Endothelial cell of umbilical vein (primary cell): ENCODE data around the gene KCNIP1.

Source experiments
- MYC ChIP-seq: IDR thresholded peaks from one replicate; pipeline ENCODE4 v1.6.1; 2011; ENCODE audit warnings: mild to moderate bottlenecking, low read depth, low read length
- TF ChIP-seq, protein P1 (sequence below): IDR thresholded peaks from 2 replicates; pipeline ENCODE4 v1.6.1; 2011; ENCODE audit not compliant: insufficient read depth, insufficient read length
- TF ChIP-seq, protein P2 (sequence below), 2 donors: IDR thresholded peaks; 1 replicate in 1 of 2; 2 replicates in 1 of 2; pipeline ENCODE4 v1.5.1; 2011; ENCODE audit warnings: low read length in 2 of 2, mild to moderate bottlenecking in 2 of 2, moderate library complexity in 2 of 2, control low read depth in 1 of 2, inconsistent platforms in 1 of 2, low read depth in 1 of 2; ENCODE audit not compliant: insufficient read depth in 1 of 2; ENCODE audit errors: extremely low read depth in 1 of 2

DNA sequence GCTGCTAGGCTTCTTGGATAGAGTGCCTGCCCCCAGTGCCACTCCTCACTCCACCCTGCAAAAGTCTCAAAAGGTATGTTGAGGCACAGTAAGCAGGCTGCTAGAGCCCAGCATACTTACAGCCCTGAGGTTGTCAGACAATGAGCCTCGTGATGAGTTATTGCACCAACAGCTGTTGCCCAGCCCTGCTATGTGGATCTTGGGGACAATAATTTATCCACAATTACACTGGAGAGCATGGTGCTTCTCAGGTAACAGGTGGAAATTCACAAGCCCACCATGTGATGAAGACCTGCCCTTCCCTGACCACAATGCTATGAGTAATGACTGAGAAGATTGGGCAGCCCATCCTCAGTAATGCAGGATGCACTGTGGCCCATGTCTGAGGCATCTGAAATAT lies 36.5 kb downstream of the KCNIP1 start:
- TF ChIP-seq, protein P1, sequence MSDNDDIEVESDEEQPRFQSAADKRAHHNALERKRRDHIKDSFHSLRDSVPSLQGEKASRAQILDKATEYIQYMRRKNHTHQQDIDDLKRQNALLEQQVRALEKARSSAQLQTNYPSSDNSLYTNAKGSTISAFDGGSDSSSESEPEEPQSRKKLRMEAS, result no peak
- TF ChIP-seq, protein P2, sequence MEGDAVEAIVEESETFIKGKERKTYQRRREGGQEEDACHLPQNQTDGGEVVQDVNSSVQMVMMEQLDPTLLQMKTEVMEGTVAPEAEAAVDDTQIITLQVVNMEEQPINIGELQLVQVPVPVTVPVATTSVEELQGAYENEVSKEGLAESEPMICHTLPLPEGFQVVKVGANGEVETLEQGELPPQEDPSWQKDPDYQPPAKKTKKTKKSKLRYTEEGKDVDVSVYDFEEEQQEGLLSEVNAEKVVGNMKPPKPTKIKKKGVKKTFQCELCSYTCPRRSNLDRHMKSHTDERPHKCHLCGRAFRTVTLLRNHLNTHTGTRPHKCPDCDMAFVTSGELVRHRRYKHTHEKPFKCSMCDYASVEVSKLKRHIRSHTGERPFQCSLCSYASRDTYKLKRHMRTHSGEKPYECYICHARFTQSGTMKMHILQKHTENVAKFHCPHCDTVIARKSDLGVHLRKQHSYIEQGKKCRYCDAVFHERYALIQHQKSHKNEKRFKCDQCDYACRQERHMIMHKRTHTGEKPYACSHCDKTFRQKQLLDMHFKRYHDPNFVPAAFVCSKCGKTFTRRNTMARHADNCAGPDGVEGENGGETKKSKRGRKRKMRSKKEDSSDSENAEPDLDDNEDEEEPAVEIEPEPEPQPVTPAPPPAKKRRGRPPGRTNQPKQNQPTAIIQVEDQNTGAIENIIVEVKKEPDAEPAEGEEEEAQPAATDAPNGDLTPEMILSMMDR (IDR thresholded peaks at IDR 0.05; ENCODE audit: extremely low read depth in 1 of 2, insufficient read depth in 1 of 2, low read depth in 1 of 2, low read length in 2 of 2), result no peak
- TF ChIP-seq MYC, result no peak
